WI38 (cell line): ENCODE measurements around the gene MPHOSPH10.
"Not testable (repeated sequence)": the region's sequence is repeated elsewhere in the genome, so short reads cannot be mapped to it uniquely, and the experiment has no call there.

Source experiments
- H3K4me3 ChIP-seq: 2 replicates; pipeline ENCODE4 v1.5.1; 2011; ENCODE audit warnings: low read depth, mild to moderate bottlenecking, control low read depth, low read length
- TF ChIP-seq, protein P1 (sequence below): IDR thresholded peaks from 2 replicates; pipeline ENCODE4 v1.5.1; 2012; ENCODE audit warnings: low read depth, mild to moderate bottlenecking, control low read depth, low read length

The MPHOSPH10 gene, protein sequence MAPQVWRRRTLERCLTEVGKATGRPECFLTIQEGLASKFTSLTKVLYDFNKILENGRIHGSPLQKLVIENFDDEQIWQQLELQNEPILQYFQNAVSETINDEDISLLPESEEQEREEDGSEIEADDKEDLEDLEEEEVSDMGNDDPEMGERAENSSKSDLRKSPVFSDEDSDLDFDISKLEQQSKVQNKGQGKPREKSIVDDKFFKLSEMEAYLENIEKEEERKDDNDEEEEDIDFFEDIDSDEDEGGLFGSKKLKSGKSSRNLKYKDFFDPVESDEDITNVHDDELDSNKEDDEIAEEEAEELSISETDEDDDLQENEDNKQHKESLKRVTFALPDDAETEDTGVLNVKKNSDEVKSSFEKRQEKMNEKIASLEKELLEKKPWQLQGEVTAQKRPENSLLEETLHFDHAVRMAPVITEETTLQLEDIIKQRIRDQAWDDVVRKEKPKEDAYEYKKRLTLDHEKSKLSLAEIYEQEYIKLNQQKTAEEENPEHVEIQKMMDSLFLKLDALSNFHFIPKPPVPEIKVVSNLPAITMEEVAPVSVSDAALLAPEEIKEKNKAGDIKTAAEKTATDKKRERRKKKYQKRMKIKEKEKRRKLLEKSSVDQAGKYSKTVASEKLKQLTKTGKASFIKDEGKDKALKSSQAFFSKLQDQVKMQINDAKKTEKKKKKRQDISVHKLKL

DNA sequence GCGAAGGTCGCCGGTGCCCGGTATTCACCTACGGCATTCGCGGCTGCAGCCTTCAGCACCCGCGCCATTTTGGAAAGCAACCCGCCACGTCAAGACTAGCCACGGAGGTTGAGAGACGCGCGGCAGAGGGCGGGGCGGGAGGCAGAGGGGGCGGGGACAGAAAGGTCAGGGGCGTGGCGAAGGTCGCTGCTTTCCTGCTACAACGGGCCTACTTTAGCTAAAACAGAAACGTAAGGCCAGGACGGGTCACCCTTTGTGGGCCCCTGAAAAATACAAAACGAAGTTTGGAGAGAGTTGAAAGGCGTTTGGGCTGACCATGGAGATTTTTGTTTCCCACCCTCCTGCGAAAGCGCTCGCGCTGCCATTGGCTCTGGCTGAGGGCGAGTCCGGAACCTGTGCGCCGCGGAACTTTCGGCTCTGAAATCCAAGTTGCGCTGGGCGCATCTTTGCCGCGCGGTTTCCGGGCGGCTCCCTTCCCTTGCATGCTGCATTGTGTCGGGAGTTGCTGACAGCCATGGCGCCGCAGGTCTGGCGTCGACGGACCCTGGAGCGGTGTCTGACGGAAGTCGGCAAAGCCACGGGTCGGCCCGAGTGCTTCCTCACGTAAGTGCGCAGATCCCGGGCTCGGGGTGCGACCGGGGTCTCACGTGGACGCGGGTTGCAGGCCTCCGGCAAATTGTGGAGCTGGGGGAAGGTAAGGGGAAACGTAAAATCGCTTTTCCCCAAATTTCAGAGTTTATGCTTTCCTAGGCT lies at the start of gene MPHOSPH10, which contains the start of gene MCEE:
Gene MPHOSPH10 (plus strand): TSS at position 483 of the 753 bp plus-strand sequence. CDS start 32 bp downstream, at position 515.
Gene MCEE (minus strand): TSS at position 78 of the 753 bp plus-strand sequence. CDS start 10 bp downstream, at position 68.
- TF ChIP-seq, protein P1, sequence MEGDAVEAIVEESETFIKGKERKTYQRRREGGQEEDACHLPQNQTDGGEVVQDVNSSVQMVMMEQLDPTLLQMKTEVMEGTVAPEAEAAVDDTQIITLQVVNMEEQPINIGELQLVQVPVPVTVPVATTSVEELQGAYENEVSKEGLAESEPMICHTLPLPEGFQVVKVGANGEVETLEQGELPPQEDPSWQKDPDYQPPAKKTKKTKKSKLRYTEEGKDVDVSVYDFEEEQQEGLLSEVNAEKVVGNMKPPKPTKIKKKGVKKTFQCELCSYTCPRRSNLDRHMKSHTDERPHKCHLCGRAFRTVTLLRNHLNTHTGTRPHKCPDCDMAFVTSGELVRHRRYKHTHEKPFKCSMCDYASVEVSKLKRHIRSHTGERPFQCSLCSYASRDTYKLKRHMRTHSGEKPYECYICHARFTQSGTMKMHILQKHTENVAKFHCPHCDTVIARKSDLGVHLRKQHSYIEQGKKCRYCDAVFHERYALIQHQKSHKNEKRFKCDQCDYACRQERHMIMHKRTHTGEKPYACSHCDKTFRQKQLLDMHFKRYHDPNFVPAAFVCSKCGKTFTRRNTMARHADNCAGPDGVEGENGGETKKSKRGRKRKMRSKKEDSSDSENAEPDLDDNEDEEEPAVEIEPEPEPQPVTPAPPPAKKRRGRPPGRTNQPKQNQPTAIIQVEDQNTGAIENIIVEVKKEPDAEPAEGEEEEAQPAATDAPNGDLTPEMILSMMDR = no peak
- peak within 1 kb of the TSS; percentile 97 for H3K4me3 ChIP-seq

DNA sequence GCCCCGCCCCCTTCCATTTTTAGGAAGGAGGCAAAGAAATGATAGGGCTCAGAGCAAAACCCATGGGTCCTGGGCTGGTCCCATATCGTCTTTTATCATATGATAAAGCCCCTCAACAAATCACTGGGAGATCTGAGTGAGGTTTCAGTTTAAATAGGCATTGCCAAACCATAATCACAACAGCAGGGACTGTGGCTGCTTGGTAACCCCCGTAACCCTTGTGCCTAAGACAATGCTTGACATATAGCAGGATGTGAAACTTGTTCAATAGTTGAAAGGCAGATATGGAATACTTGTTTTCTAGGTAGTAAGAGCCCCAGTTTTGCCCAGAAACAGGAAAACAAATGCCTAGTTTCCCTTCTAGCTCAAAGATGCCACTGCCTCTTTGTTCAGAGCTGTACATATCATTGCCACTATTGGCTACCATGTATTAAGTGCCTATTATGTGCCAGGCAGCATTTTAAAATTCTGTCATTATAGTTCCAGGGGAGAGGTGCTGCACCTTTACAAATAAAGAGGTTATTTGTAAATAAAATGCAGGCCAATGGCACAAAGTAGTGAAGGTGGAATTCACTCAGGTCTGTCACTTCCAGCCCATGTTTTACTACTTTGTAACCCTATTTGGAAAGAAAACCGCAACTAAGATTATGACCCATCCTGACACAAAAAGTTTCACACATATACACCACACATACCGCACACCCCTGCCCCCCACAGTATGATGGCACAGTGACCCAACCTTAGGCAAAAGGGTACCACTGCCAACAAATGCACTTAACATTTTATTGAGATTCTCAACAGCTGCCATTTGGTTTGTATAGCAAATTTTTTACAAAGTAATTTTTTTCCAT lies 47.8 kb upstream of the MPHOSPH10 start:
- TF ChIP-seq, protein P1 = no peak
- no peak overlapping the region for H3K4me3 ChIP-seq

DNA sequence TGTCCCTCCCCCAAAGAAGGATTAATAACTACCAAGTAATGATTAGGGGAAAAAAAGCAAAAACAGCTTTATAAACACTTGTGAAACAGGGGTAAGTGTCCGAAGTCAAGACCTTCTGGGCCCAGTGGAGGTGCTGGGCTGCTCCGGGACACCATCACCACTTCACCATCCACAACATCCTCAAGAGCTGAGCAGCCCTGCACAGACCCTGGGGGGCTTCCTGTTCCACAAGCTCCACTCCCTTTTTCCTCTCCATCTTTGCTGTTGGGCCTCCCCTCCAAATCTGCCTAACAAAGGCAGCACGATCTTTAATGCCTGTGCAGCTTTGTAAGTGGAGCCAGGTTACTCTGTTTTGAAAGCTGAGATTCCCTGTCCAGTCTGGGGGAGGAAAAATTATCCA lies 47.1 kb upstream of the MPHOSPH10 start:
- not testable (repeated sequence) for H3K4me3 ChIP-seq

DNA sequence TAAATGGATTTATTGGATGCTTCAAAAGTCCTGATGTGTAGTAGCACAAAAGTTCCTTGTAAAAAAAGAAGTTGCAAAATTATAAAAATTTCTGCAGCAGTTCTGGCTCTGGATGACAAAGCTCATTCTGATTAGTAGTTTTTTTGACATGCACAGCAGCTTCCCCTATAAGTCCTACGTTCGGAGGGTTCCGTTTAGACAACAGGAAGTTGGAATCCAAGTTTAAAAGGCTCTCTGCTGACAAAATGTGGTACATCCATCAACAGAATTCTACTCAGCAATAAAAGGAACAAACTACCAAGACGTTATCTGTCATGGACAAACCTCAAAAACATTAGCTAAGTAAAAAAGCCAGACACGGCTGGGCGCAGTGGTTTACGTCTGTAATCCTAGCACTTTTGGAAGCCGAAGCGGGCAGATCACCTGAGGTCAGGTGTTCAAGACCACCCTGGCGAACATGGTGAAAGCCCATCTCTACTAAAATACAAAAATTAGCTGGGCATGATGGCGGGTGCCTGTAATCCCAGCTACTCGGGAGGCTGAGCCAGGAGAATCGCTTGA lies 46.6 kb upstream of the MPHOSPH10 start:
- H3K4me3 ChIP-seq = not testable (repeated sequence)

DNA sequence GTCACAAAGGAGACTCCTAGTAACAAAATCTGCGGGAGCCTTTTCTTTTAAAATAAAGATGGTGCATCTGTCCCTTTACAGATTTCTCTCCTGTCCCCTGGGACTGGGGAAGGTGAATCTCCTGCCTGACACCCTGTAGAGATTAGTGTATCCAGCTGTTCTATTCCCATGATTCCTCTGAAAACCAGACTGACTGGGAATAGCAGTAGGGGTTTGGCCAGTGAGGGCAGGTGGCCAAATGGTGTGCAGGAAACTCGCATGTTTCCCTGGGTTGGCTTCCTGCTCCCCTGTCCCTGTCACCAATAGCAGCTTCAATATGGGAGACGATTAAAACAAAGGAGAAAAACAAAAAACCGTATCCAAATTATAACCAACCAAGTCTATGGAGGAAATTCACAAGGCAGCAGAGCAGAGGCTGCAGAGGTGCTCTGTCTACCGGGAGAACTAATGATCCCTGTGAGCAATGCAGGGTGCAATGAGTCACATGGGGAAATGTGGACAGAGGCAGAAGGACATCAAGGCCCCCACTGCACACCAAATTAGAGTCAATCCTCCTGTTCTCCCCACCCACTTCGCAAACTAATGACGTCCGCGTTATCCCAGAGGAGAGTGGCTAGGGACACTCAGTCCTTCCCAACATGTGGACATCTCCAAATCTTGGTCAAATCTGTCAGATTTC lies 45.0 kb upstream of the MPHOSPH10 start:
- H3K4me3 ChIP-seq = not testable (repeated sequence)

DNA sequence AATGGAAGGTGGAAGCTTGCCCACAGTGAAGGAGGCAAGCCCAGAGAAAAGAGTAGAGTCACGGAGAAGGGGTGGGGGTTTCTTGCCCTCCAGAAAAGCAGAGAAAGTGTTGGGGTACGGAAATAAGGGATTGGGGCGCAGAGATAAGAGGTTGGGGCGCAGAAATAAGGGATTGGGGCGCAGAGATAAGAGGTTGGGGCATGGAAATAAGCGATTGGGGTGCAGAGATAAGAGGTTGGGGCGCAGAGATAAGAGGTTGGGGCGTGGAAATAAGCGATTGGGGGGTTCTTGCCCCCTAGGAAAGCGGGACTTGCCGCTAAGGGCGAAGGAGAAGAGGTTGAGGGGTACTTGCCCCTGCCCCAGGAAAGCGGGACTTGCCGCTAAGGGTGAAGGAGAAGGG lies 41.0 kb upstream of the MPHOSPH10 start:
- H3K4me3 ChIP-seq = not testable (repeated sequence)

DNA sequence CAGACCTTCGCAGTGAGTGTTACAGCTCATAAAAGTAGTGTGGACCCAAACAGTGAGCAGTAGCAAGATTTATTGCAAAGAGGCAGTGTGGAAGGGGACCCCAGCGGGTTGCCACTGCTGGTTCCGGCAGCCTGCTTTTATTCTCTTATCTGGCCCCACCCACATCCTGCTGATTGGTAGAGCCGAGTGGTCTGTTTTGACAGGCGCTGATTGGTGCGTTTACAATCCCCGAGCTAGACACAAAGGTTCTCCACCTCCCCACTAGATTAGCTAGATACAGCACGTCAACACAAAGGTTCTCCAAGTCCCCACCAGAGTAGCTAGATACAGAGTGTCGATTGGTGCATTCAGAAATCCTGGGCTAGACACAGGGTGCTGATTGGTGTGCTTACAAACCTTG lies 38.6 kb upstream of the MPHOSPH10 start:
- not testable (repeated sequence) for H3K4me3 ChIP-seq

DNA sequence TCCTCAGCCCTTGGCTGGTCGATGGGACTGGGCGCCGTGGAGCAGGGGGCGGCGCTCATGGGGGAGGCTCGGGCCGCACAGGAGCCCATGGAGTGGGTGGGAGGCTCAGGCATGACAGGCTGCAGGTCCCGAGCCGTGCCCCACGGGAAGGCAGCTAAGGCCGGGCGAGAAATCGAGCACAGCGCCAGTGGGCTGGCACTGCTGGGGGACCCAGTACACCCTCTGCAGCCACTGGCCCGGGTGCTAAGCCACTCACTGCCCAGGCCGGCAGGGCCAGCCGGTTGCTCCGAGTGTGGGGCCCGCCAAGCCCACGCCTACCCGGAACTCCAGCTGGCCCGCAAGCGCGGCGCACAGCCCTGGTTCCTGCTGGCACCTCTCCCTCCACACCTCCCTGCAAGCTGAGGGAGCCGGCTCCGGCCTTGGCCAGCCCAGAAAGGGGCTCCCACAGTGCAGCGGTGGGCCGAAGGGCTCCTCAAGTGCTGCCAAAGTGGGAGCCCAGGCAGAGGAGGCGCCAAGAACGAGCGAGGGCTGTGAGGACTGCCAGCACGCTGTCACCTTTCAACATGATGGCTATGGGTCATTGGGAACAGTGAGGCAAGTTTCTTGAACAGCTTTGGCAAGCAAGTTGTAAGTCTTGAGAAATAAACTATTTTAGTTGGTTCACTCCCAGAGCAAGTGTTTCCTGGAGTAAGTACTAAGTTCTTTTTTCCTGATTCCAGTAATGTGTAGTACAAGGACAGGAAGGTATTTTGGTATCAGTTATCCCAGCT lies 37.8 kb upstream of the MPHOSPH10 start:
- H3K4me3 ChIP-seq = not testable (repeated sequence)

DNA sequence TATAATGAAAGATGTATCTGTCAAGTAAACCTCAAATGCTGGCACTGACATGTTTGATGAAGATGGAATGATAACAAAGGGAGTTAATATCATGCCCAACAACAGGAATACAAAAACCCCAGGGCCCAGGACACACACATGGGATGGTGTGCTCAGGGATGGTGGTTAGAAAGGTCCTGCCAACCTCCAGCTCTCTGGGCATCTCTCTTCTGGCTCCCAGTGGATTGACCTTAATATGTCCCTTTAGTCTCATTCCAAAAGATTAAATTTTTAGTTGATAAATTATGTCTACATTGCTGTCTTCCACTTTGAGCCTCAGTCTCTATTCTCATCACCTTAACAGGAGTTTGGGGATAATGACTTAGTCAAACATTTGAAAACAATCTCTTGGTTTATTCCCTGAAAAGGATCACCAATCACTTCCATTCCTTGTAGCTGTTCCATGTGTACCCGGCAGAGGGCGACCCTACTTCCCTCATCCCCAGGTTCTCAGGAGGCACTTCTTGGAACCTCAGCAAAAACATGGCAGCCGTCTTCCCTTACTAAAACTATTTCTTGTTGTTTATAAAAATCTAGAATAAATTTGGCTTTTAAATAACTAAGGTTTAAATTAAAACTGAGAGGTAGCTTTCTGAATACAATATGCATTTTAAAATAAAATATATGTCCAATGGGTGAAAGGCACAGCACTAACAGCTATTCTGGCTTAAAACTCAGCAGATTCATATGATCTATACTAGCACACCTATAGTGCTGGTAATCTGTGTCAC lies 30.1 kb upstream of the MPHOSPH10 start:
- TF ChIP-seq, protein P1 = peak; percentile 60; the same call in 1 of the 2 replicates
- H3K4me3 ChIP-seq = no peak overlapping the region
